Esophagus muscularis mucosa (tissue), 4 donors: ENCODE results near the gene PHLPP2. TPM values are rescaled to one million over a fixed set of nuclear protein-coding genes. Genes with fewer than 3 reads are reported as not detected.

Experiments used
- DNase-seq: peaks from one replicate; pipeline ENCODE4 v3.0.0-alpha.2; 2017; ENCODE audit errors: extremely low spot score
- H3K27ac ChIP-seq, 4 donors: fragments of 200-600 bp; sonication (generic); replicated peaks in 1 of 4; 1 replicate in 3 of 4; 2 replicates in 1 of 4; pipeline ENCODE4 v1.5.1; 2016 to 2019; ENCODE audit warnings: mild to moderate bottlenecking in 1 of 4
- H3K27me3 ChIP-seq, 4 donors: fragments of 200-600 bp; sonication (generic); one replicate each; pipeline versions ENCODE4 v1.5.1 to v1.6.0; 2016 to 2019
- H3K36me3 ChIP-seq, 4 donors: fragments of 200-600 bp; sonication (generic); one replicate each; pipeline ENCODE4 v1.5.1; 2016 to 2019
- H3K4me1 ChIP-seq, 4 donors: fragments of 200-600 bp; sonication (generic); one replicate each; pipeline ENCODE4 v1.5.1; 2016 to 2019
- H3K4me3 ChIP-seq, 4 donors: fragments of 200-600 bp; sonication (generic); 1 replicate in 2 of 4; 2 replicates in 2 of 4; pipeline ENCODE4 v1.5.1; 2016 to 2019; ENCODE audit warnings: mild to moderate bottlenecking in 4 of 4, moderate library complexity in 1 of 4
- H3K9me3 ChIP-seq, 4 donors: fragments of 200-600 bp; sonication (generic); 1 replicate in 3 of 4; 2 replicates in 1 of 4; pipeline ENCODE4 v1.5.1; 2016 to 2019
- CTCF ChIP-seq, 3 experiments: fragments of 200-600 bp in 2 of 3; fragments of 450-650 bp in 1 of 3; sonication (generic) in 2 of 3; IDR thresholded peaks; one replicate each; pipeline ENCODE4 v1.5.1; 2017 to 2019; ENCODE audit warnings: antibody characterized with exemption in 3 of 3, mild to moderate bottlenecking in 2 of 3, moderate library complexity in 1 of 3
- EP300 ChIP-seq: sonication (generic); formaldehyde crosslinking; IDR thresholded peaks from one replicate; pipeline ENCODE4 v1.6.1; 2017; ENCODE audit warnings: antibody characterized with exemption
- POLR2A ChIP-seq: fragments of 450-650 bp; IDR thresholded peaks from one replicate; pipeline ENCODE4 v1.6.1; 2017; ENCODE audit warnings: antibody characterized with exemption, moderate library complexity, mild to moderate bottlenecking, low read depth
- POLR2AphosphoS5 ChIP-seq, 2 donors: sonication (generic); formaldehyde crosslinking; IDR thresholded peaks; one replicate each; pipeline ENCODE4 v1.6.1; 2017; ENCODE audit warnings: antibody characterized with exemption in 2 of 2
- WGBS: methylation state at CpG from one replicate; pipeline ENCODE4 v1.1.5; 2018; 5-methylcytosine and 5-hydroxymethylcytosine counted together
- intact Hi-C: fragments of 100-400 bp; cut with DNase I; formaldehyde crosslinking; loops from one replicate; pipeline ENCODE4 v1.15.1; 2023
- total RNA-seq, 4 donors: library from RNA; depleted of rRNA; stranded (reverse); fragments of >200 nt; gene quantifications; one replicate each; pipeline versions ENCODE4 v1.1.0 to v1.2.1, GENCODE V29; 2016

The PHLPP2 gene
- total RNA-seq, 4 donors from 2014 or later: 10.4 to 21.1 (median 17.0) TPM

GRCh38 chr16:71672803-71673581 is 51.5 kb downstream of the PHLPP2 start:
- peaks cover 58 to 100% (median 69%) of the 10 kb centered on the region in 4 donors for H3K36me3 ChIP-seq

GRCh38 chr16:71672125-71672524 is 52.4 kb downstream of the PHLPP2 start:
- 70% methylated on average over 3 of the region's 3 CpGs for WGBS
- TF ChIP-seq CTCF (IDR thresholded peaks at IDR 0.05) (no peak), EP300 (no peak), POLR2AphosphoS5 (IDR thresholded peaks at IDR 0.05) (no peak)
- peaks cover 54 to 100% (median 71%) of the 10 kb centered on the region in 4 donors for H3K36me3 ChIP-seq

More at GRCh38 chr16:71672803-71673581, 51.5 kb downstream of the PHLPP2 start:
- Histone ChIP-seq H3K4me1 (no peaks in the 10 kb centered on the region), H3K9me3 (no peaks in the 10 kb centered on the region), H3K27me3 (no peaks in the 10 kb centered on the region), H3K4me3 (no peak overlapping the region), H3K27ac (no peak overlapping the region)
- intact Hi-C loops: loop anchor here (10.0 kb wide), 1 partner anchor 72 kb away; no protein-coding TSS in a partner anchor
- 94% methylated on average over 5 of the region's 5 CpGs for WGBS
- no peak for DNase-seq
- TF ChIP-seq POLR2A (no peak), CTCF (IDR thresholded peaks at IDR 0.05) (no peak), POLR2AphosphoS5 (IDR thresholded peaks at IDR 0.05) (no peak), EP300 (no peak)

GRCh38 chr16:71671165-71671564 is 53.3 kb downstream of the PHLPP2 start:
- no peaks in the 10 kb centered on the region for H3K27me3 ChIP-seq
- TF ChIP-seq POLR2A (no peak), POLR2AphosphoS5 (IDR thresholded peaks at IDR 0.05) (no peak), EP300 (no peak), CTCF (IDR thresholded peaks at IDR 0.05) (no peak)
- no peaks in the 10 kb centered on the region for H3K9me3 ChIP-seq
- 88% methylated on average over 3 of the region's 3 CpGs for WGBS
- intact Hi-C loops: loop anchor here (10.0 kb wide), 1 partner anchor 74 kb away; no protein-coding TSS in a partner anchor
- peaks cover 54 to 100% (median 74%) of the 10 kb centered on the region in 4 donors for H3K36me3 ChIP-seq
- no peak overlapping the region for H3K4me3 ChIP-seq
- H3K4me1 ChIP-seq: no peaks in the 10 kb centered on the region
- no peak overlapping the region for H3K27ac ChIP-seq
- no peak for DNase-seq

More at GRCh38 chr16:71672125-71672524, 52.4 kb downstream of the PHLPP2 start:
- DNase-seq: no peak
- intact Hi-C loops: loop anchor here (10.0 kb wide), 1 partner anchor 73 kb away; no protein-coding TSS in a partner anchor
- Histone ChIP-seq H3K4me3 (no peak overlapping the region), H3K27ac (no peak overlapping the region), H3K4me1 (no peaks in the 10 kb centered on the region), H3K27me3 (no peaks in the 10 kb centered on the region), H3K9me3 (no peaks in the 10 kb centered on the region)

- no peak overlapping the region for H3K4me3 ChIP-seq
- no peaks in the 10 kb centered on the region for H3K9me3 ChIP-seq
- no peaks in the 10 kb centered on the region for H3K4me1 ChIP-seq
- 81% methylated on average over 3 of the region's 4 CpGs for WGBS
- H3K27me3 ChIP-seq: no peaks in the 10 kb centered on the region
- H3K27ac ChIP-seq: no peak overlapping the region
- no peak for TF ChIP-seq POLR2A
- intact Hi-C loops: loop anchor here (10.0 kb wide), 1 partner anchor 74 kb away; no protein-coding TSS in a partner anchor
- H3K36me3 ChIP-seq: peaks cover 54 to 100% (median 74%) of the 10 kb centered on the region in 4 donors
- DNase-seq: no peak
These were observed 54.0 kb downstream of the PHLPP2 start for GRCh38 chr16:71670537-71670936.

- no peak for TF ChIP-seq POLR2A
- Histone ChIP-seq H3K4me1 (no peaks in the 10 kb centered on the region), H3K9me3 (no peaks in the 10 kb centered on the region), H3K27me3 (no peaks in the 10 kb centered on the region), H3K4me3 (no peak overlapping the region), H3K36me3 (peaks cover 53 to 100% (median 74%) of the 10 kb centered on the region in 4 donors), H3K27ac (no peak overlapping the region)
- WGBS: 93% methylated on average over 6 of the region's 6 CpGs
- no peak for DNase-seq
- intact Hi-C loops: loop anchor here (10.0 kb wide), 1 partner anchor 75 kb away; no protein-coding TSS in a partner anchor
These were observed 54.5 kb downstream of the PHLPP2 start for GRCh38 chr16:71669926-71670536.
